AG04449 (cell line): Measurements from ENCODE around the gene PIP4K2B.

ENCODE experiments used
- CTCF ChIA-PET: fragments of 350-600 bp; formaldehyde crosslinking; extraction: SDS; loops from one replicate; lab custom pipeline; 2021; ENCODE audit warnings: antibody characterized with exemption; lab: Yijun Ruan, JAX
- POLR2A ChIA-PET: fragments of 400-600, 350-600 bp; formaldehyde crosslinking; extraction: SDS; loops from one replicate; lab custom pipeline; 2020; ENCODE audit warnings: antibody characterized with exemption, inconsistent platforms; lab: Yijun Ruan, JAX
- DNase-seq: peaks from one replicate; pipeline ENCODE4 v3.0.0-alpha.2; 2010; ENCODE audit warnings: low read depth, low spot score
- H3K4me3 ChIP-seq: 2 replicates; pipeline ENCODE4 v1.5.1; 2011; ENCODE audit warnings: low read depth, mild to moderate bottlenecking, control low read depth, low read length
- TF ChIP-seq, protein P1 (sequence below): IDR thresholded peaks from one replicate; pipeline ENCODE4 v1.5.1; 2011; ENCODE audit warnings: mild to moderate bottlenecking, moderate library complexity, low read length, control low read depth, inconsistent platforms; ENCODE audit not compliant: insufficient read depth; ENCODE audit errors: missing control alignments

Gene PIP4K2B

DNA sequence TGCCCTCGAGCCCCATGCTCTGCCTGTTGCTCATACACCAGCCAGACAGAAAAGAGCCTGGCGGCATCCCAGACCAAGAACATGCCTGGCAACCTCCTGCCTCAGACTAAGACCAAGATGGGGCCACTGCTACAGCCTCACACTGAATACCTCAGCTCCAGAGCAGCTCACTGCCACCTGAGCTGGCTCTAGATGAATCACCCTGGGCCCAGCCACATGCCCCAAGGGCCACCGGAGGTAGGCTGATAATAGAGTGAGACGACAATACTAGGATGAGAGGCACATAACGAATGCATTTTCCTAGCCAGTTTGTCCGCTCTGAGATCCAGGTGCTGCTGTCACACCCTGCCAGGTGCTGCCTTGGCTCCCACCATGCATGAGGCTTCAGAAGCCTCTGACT is 13.0 kb downstream of the PIP4K2B start:
- ChIA-PET CTCF (interaction anchor here (0.6 to 1.1 kb wide), 2 partner anchors 8 to 51 kb away, joined by 3 to 4 read pairs; no protein-coding TSS in a partner anchor), POLR2A (no interaction called here)
- no peak overlapping the region for H3K4me3 ChIP-seq
- TF ChIP-seq, protein P1, sequence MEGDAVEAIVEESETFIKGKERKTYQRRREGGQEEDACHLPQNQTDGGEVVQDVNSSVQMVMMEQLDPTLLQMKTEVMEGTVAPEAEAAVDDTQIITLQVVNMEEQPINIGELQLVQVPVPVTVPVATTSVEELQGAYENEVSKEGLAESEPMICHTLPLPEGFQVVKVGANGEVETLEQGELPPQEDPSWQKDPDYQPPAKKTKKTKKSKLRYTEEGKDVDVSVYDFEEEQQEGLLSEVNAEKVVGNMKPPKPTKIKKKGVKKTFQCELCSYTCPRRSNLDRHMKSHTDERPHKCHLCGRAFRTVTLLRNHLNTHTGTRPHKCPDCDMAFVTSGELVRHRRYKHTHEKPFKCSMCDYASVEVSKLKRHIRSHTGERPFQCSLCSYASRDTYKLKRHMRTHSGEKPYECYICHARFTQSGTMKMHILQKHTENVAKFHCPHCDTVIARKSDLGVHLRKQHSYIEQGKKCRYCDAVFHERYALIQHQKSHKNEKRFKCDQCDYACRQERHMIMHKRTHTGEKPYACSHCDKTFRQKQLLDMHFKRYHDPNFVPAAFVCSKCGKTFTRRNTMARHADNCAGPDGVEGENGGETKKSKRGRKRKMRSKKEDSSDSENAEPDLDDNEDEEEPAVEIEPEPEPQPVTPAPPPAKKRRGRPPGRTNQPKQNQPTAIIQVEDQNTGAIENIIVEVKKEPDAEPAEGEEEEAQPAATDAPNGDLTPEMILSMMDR: no peak
- DNase-seq: no peak

DNA sequence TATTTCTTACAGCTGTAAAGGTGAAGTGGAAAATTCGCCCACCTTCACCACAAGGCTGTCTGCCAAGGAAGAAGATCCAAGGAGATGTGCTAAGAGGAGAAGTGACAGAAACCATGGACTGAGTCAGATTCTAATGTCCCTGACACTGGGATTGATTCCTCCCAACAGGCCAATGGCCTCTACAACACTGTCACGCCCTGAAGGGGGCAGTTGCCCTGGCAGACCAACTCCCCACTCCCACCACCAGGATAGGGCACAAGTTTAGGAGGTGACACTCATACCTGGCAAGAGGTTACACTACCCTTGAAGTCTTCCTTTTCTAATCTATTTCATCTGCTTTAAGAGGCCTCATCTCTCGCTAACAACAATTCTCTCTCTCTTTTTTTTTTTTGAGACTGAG is 16.1 kb downstream of the PIP4K2B start:
- POLR2A ChIA-PET: no interaction called here
- TF ChIP-seq, protein P1: no peak
- no peak overlapping the region for H3K4me3 ChIP-seq
- DNase-seq: no peak
- CTCF ChIA-PET: no interaction called here

DNA sequence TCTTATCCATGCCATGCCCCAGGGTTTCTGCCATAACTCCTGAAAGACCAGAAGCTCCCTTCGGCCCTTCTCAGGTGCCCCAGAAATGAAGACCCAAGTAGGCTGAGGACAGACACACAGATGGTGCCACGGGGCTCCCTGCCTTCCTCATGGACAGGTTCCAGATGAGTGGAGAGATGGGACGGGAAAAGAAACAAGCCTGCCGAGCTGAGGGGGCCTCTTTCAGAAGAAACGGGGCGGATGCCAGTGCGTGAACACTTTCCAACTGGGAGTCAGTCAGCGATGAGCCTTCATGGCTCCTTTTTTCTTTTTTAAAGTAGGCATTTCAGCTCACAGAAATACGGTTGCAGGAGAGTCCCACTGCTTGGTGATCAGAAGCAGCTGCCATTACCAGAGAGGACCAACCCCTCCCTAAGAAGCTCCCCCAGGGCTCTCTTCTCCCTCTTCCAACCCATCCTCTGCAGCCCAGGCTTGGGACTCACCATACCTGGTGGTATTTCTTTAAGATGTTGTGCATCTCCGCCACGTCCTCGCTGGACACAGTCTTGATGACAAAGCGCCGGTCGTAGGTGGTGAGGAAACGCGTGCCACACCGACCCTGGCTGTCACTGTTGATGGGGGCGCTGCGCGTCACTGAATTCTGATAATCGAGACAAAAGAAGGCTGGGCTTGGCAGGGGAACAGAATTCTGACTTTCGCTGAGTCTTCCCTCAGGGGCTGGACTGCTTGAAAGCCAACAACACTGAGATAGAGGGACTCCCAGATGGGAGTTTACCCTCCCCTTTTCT is 19.2 kb downstream of the PIP4K2B start:
- no peak for DNase-seq
- POLR2A ChIA-PET: no interaction called here
- H3K4me3 ChIP-seq: no peak overlapping the region
- CTCF ChIA-PET: interaction anchor here (1.7 kb wide), 1 partner anchor 18 kb away, joined by 5 read pairs; no protein-coding TSS in a partner anchor
- TF ChIP-seq, protein P1: no peak

DNA sequence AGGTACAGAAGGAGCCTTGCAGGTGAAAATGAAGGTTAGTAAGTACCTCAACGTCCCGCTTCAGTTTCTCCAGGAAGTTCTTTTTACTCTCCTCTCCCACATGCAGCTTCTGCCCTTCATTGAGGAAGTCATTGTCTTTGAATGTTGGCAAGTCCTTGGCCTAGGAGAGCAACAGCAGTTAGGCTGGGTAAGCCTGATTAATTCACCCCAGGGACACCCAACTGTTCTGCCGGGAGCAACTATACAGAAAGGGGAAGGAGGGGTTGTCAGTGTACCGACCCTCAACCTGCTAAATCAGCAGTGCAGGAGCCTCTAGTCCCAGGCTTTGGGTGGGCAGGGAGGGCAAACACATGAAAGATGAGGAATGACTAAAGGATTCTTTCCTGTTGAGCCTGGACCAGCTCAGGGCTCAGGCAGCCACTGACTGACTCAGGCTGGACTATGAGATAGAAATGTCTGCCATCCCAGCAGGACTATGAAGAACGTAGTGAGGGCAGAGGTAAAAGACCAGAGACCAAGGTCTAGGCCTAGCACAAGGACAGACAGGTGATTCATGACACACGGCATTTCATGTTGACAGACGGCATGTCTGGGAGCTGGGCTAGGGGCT is 21.6 kb downstream of the PIP4K2B start:
- DNase-seq: no peak
- ChIA-PET CTCF (interaction anchor here (0.8 to 1.8 kb wide), 3 partner anchors 9 to 387 kb away, joined by 4 read pairs; no protein-coding TSS in a partner anchor), POLR2A (interaction anchor here (0.6 kb wide), 1 partner anchor 10 kb away, joined by 3 read pairs; no protein-coding TSS in a partner anchor)
- H3K4me3 ChIP-seq: no peak overlapping the region
- TF ChIP-seq, protein P1: no peak

DNA sequence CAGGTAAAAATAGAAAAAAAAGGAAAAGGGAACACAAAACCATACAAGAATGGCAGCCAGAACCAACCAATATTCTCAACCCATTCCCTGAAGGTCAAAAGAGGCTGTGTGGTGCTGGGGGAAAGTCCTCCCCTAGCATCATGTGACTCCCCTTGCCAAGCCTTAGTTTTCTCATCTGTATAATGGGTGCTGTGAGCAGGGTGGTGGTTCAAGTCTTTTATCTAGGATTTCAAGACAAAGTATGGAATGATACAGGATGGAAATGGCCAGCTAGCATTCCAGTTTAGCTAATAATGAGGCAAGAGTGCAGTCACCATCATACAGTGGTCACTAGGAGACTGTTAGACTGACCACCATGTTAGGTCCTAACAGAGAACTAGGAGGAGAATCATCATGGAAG is 26.1 kb downstream of the PIP4K2B start:
- TF ChIP-seq, protein P1: no peak
- no peak for DNase-seq
- no peak overlapping the region for H3K4me3 ChIP-seq
- CTCF ChIA-PET: no interaction called here
- POLR2A ChIA-PET: no interaction called here

DNA sequence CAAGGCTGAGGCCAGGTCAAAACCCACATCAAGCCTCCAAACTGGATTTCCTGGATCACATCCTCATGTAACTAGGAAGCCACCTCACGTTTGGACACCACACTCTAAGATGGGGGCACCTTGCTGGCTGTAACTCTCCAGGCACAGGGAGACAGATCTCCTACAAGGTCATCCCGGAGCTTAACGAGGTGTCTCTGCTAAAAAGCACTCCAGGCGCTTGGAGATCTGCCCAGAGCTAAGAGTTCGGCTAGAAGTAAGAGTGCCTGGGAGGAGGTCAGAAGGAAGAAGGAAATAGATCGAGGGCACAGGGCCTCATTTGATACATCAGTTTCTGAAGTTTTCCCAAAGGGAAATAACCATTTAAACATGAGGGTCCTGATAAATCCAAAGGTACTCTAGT is 30.9 kb downstream of the PIP4K2B start:
- ChIA-PET CTCF (no interaction called here), POLR2A (no interaction called here)
- no peak for DNase-seq
- TF ChIP-seq, protein P1: no peak
- no peak overlapping the region for H3K4me3 ChIP-seq
